ENCODE data around the gene FOXN3. TPM values are rescaled to one million over a fixed set of nuclear protein-coding genes. Genes with fewer than 3 reads are reported as not detected.

The FOXN3 gene
- total and polyA plus RNA-seq, 2 donors (not counting 3 experiments of a cell fraction or from before 2014, with no cell fraction given) = 16.9 to 41.8 TPM

GRCh38 chr14:89451229-89451628, 34.2 kb upstream of the FOXN3 start:
- Histone ChIP-seq H3K9ac (replicated peaks; ENCODE audit: extremely low read depth, insufficient read depth, low read length) (no peak overlapping the region), H3K4me1 (ENCODE audit: control insufficient read depth, extremely low read depth, insufficient read depth, low read length) (no peaks in the 10 kb centered on the region), H3K4me2 (ENCODE audit: insufficient read depth, low read length) (no peak overlapping the region), H3K9me3 (replicated peaks; ENCODE audit: control insufficient read depth, insufficient read depth, low read length) (no peaks in the 10 kb centered on the region), H2AFZ (ENCODE audit: low read depth, low read length) (no peak overlapping the region), H4K20me1 (replicated peaks; ENCODE audit: control insufficient read depth, extremely low read depth, insufficient read depth, low read length) (no peaks in the 10 kb centered on the region), H3K36me3 (ENCODE audit: control insufficient read depth in 2 of 2, extremely low read depth in 1 of 2, insufficient read depth in 2 of 2, low read length in 2 of 2) (no peaks in the 10 kb centered on the region), H3K4me3 (replicated peaks in 1 of 3; ENCODE audit: insufficient read depth in 1 of 3, low read depth in 1 of 3, low read length in 3 of 3) (no peak overlapping the region), H3K9me1 (replicated peaks; ENCODE audit: control insufficient read depth, extremely low read depth, insufficient read depth, low read length) (no peaks in the 10 kb centered on the region), H3K27me3 (ENCODE audit: control insufficient read depth in 2 of 2, insufficient read depth in 2 of 2, low read length in 2 of 2) (no peaks in the 10 kb centered on the region), H3K27ac (ENCODE audit: insufficient read depth, low read depth, low read length) (no peak overlapping the region), H3K79me2 (ENCODE audit: control insufficient read depth, insufficient read depth, low read length) (no peaks in the 10 kb centered on the region)
- FAIRE-seq (no peak), DNase-seq (ENCODE audit: low read depth, low spot score) (no peak)
- intact Hi-C loops (cut with micrococcal nuclease) = no loop called here
- ChIA-PET POLR2A (no interaction called here), CTCF (interaction anchor here (1.0 to 1.1 kb wide), 2 partner anchors 17 to 488 kb away, joined by 3 to 4 read pairs; no protein-coding TSS in a partner anchor)
- dilution Hi-C loops (cut with MboI; ENCODE audit: extremely low pct_ligation_motif_present, low sequenced_read_pairs) = no loop called here
- BruUV-seq (replicated peaks) = no TSS peak
- no peak for TF ChIP-seq POLR2AphosphoS5 (IDR thresholded peaks at IDR 0.05; ENCODE audit: insufficient read depth, low read depth, low read length)
- TF ChIP-seq POLR2A (IDR thresholded peaks at IDR 0.05; ENCODE audit: low read depth, low read length) = no peak
- no peak for TF ChIP-seq MAX (IDR thresholded peaks at IDR 0.05; ENCODE audit: insufficient read depth, insufficient read length)
- TF ChIP-seq EZH2 (IDR thresholded peaks at IDR 0.05; ENCODE audit: borderline replicate concordance, low read depth, low read length, severe bottlenecking) = no peak
- no peak for TF ChIP-seq GATA2 (IDR thresholded peaks at IDR 0.05; ENCODE audit: insufficient read depth, insufficient read length, low read depth, low read length)

- no peak for DNase-seq (ENCODE audit: low read depth, low spot score)
- FAIRE-seq = no peak
- no peaks in the 10 kb centered on the region for H3K9me1 ChIP-seq (replicated peaks; ENCODE audit: control insufficient read depth, extremely low read depth, insufficient read depth, low read length)
- no peaks in the 10 kb centered on the region for H4K20me1 ChIP-seq (replicated peaks; ENCODE audit: control insufficient read depth, extremely low read depth, insufficient read depth, low read length)
- no peak overlapping the region for H3K4me2 ChIP-seq (ENCODE audit: insufficient read depth, low read length)
- H3K4me1 ChIP-seq (ENCODE audit: control insufficient read depth, extremely low read depth, insufficient read depth, low read length) = peaks cover 26% of the 10 kb centered on the region
- intact Hi-C loops (cut with micrococcal nuclease) (no loop called here), dilution Hi-C loops (cut with MboI; ENCODE audit: extremely low pct_ligation_motif_present, low sequenced_read_pairs) (no loop called here)
- no peak overlapping the region for H3K4me3 ChIP-seq (replicated peaks in 1 of 3; ENCODE audit: insufficient read depth in 1 of 3, low read depth in 1 of 3, low read length in 3 of 3)
- H3K79me2 ChIP-seq (ENCODE audit: control insufficient read depth, insufficient read depth, low read length) = no peaks in the 10 kb centered on the region
- ChIA-PET CTCF (no interaction called here), POLR2A (interaction anchor here (0.7 kb wide), 1 partner anchor 326 kb away, joined by 5 read pairs; no protein-coding TSS in a partner anchor)
- no peak overlapping the region for H3K27ac ChIP-seq (ENCODE audit: insufficient read depth, low read depth, low read length)
- H3K36me3 ChIP-seq (ENCODE audit: control insufficient read depth in 2 of 2, extremely low read depth in 1 of 2, insufficient read depth in 2 of 2, low read length in 2 of 2) = no peaks in the 10 kb centered on the region
- no peak overlapping the region for H3K9ac ChIP-seq (replicated peaks; ENCODE audit: extremely low read depth, insufficient read depth, low read length)
- H2AFZ ChIP-seq (ENCODE audit: low read depth, low read length) = no peak overlapping the region
- BruUV-seq (replicated peaks) = no TSS peak
- H3K9me3 ChIP-seq (replicated peaks; ENCODE audit: control insufficient read depth, insufficient read depth, low read length) = no peaks in the 10 kb centered on the region
- no peaks in the 10 kb centered on the region for H3K27me3 ChIP-seq (ENCODE audit: control insufficient read depth in 2 of 2, insufficient read depth in 2 of 2, low read length in 2 of 2)
- TF ChIP-seq CTCF (IDR thresholded peaks at IDR 0.05; ENCODE audit: extremely low read depth in 1 of 2, insufficient read depth in 1 of 2, low read depth in 1 of 2, low read length in 2 of 2) = no peak
- no peak for TF ChIP-seq MYC (IDR thresholded peaks at IDR 0.05; ENCODE audit: low read depth, low read length)
- no peak for TF ChIP-seq POLR2AphosphoS5 (IDR thresholded peaks at IDR 0.05; ENCODE audit: insufficient read depth, low read depth, low read length)
- TF ChIP-seq JUN (IDR thresholded peaks at IDR 0.05; ENCODE audit: borderline replicate concordance, insufficient read depth, insufficient read length, low read depth) = no peak
- TF ChIP-seq EZH2 (IDR thresholded peaks at IDR 0.05; ENCODE audit: borderline replicate concordance, low read depth, low read length, severe bottlenecking) = no peak
- no peak for TF ChIP-seq MAX (IDR thresholded peaks at IDR 0.05; ENCODE audit: insufficient read depth, insufficient read length)
- no peak for TF ChIP-seq FOS (IDR thresholded peaks at IDR 0.05; ENCODE audit: borderline replicate concordance, insufficient read depth, low read length)
- TF ChIP-seq POLR2A (IDR thresholded peaks at IDR 0.05; ENCODE audit: low read depth, low read length) = no peak
- TF ChIP-seq GATA2 (IDR thresholded peaks at IDR 0.05; ENCODE audit: insufficient read depth, insufficient read length, low read depth, low read length) = no peak
Measured at GRCh38 chr14:89447182-89447944, 30.3 kb upstream of the FOXN3 start.
